Tibial nerve (tissue), 3 donors: Measurements from ENCODE around the gene BLOC1S1.

Experiments used
- POLR2A ChIP-seq, 2 donors: fragments of 450-650 bp; IDR thresholded peaks; one replicate each; pipeline ENCODE4 v1.6.1; 2017; ENCODE audit warnings: antibody characterized with exemption in 2 of 2, mild to moderate bottlenecking in 2 of 2, moderate library complexity in 2 of 2
- TF ChIP-seq, protein P1 (sequence below), 5 experiments: fragments of 200-600 bp in 3 of 5; fragments of 450-650 bp in 2 of 5; sonication (generic) in 3 of 5; IDR thresholded peaks; one replicate each; pipeline ENCODE4 v1.5.1; 2016 to 2019; ENCODE audit warnings: antibody characterized with exemption in 5 of 5, mild to moderate bottlenecking in 3 of 5, moderate library complexity in 2 of 5

DNA sequence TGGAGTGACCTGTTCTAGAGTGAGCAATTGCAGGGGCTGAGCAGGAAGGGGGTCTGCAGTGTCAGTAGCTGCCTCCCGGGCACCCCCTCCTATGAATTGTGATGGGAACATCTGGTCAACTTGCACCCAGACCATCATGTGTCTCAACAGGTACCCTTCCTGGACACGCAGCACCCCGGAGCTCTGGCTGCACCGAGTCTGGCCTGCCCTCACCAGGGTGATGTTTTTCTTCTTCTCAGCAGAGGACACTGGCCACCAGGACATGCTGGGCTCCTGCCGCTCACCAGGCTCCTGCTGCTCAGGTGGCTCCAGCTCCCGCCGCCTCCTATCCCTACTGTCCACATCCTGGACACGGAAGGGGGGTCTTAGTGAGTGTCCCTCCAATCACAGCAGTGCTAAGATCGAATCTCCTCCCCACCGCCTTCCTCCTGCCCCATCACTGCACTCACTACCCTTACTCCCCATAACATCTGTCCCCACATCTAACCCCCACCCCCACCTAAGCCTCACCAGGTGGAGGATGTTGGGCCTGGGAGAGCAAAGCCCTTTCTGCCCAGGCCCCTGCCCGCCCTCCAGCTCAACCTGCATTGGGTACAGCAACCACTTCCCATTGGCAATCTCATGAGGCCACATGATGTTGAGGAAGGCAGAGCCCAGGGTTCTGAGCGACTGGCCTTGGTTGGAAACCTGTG, 23.1 kb upstream of the BLOC1S1 start:
- TF ChIP-seq, protein P1, sequence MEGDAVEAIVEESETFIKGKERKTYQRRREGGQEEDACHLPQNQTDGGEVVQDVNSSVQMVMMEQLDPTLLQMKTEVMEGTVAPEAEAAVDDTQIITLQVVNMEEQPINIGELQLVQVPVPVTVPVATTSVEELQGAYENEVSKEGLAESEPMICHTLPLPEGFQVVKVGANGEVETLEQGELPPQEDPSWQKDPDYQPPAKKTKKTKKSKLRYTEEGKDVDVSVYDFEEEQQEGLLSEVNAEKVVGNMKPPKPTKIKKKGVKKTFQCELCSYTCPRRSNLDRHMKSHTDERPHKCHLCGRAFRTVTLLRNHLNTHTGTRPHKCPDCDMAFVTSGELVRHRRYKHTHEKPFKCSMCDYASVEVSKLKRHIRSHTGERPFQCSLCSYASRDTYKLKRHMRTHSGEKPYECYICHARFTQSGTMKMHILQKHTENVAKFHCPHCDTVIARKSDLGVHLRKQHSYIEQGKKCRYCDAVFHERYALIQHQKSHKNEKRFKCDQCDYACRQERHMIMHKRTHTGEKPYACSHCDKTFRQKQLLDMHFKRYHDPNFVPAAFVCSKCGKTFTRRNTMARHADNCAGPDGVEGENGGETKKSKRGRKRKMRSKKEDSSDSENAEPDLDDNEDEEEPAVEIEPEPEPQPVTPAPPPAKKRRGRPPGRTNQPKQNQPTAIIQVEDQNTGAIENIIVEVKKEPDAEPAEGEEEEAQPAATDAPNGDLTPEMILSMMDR (IDR thresholded peaks at IDR 0.05): no peak
- TF ChIP-seq POLR2A (IDR thresholded peaks at IDR 0.05): no peak
